SK-N-SH (cell line): ENCODE data around the gene TRIM28. TPM values are rescaled to one million over a fixed set of nuclear protein-coding genes. Genes with fewer than 3 reads are reported as not detected.

ENCODE experiments used
- CTCF ChIA-PET: fragments of 300-600, 350-600 bp; formaldehyde crosslinking; extraction: SDS; loops from one replicate; lab custom pipeline; 2021; lab: Yijun Ruan, JAX
- POLR2A ChIA-PET: fragments of 350-600 bp; sonication (Branson Sonifier 250); formaldehyde crosslinking; extraction: SDS; loops from one replicate; lab custom pipeline; 2020; ENCODE audit warnings: antibody characterized with exemption, inconsistent platforms; lab: Yijun Ruan, JAX
- DNase-seq: peaks from one replicate; pipeline ENCODE4 v3.0.0; 2012
- H2AFZ ChIP-seq: fragments of 200-600 bp; sonication (generic); 2 replicates; pipeline ENCODE4 v1.8.1; 2016; ENCODE audit warnings: antibody characterized with exemption, mild to moderate bottlenecking, low read depth
- H3F3A ChIP-seq: fragments of 200-600 bp; sonication (generic); replicated peaks from 2 replicates; pipeline ENCODE3; 2016; ENCODE audit warnings: antibody characterized with exemption, mild to moderate bottlenecking; ENCODE audit not compliant: insufficient read depth
- H3K27ac ChIP-seq, 2 experiments: fragments of 200-500 bp in 1 of 2; fragments of 200-600 bp in 1 of 2; sonication (Bioruptor generic) in 1 of 2; sonication (generic), shearing (Covaris generic) in 1 of 2; 2 replicates each; pipeline versions ENCODE4 v1.5.1 to v1.6.1; 2014 to 2016; ENCODE audit warnings: low read depth in 2 of 2, inconsistent platforms in 1 of 2, low read length in 1 of 2, mild to moderate bottlenecking in 1 of 2, mixed read lengths in 1 of 2
- H3K27me3 ChIP-seq: fragments of 200-600 bp; sonication (generic), shearing (Covaris generic); 2 replicates; pipeline ENCODE4 v1.6.1; 2016; ENCODE audit warnings: mixed run types; ENCODE audit not compliant: insufficient read depth
- H3K36me3 ChIP-seq, 2 experiments: fragments of 200-500 bp in 1 of 2; fragments of 200-600 bp in 1 of 2; sonication (Bioruptor generic) in 1 of 2; sonication (generic) in 1 of 2; replicated peaks in 1 of 2; 2 replicates each; pipeline versions ENCODE3 to v1.5.1; 2014 to 2016; ENCODE audit warnings: low read length in 1 of 2, mild to moderate bottlenecking in 1 of 2; ENCODE audit not compliant: insufficient read depth in 2 of 2, control insufficient read depth in 1 of 2
- H3K4me1 ChIP-seq, 2 experiments: fragments of 200-500 bp in 1 of 2; fragments of 200-600 bp in 1 of 2; sonication (Bioruptor generic) in 1 of 2; sonication (generic), shearing (Covaris generic) in 1 of 2; 2 replicates each; pipeline versions ENCODE4 v1.5.1 to v1.6.1; 2014 to 2016; ENCODE audit warnings: low read depth in 1 of 2, low read length in 1 of 2, mixed run types in 1 of 2; ENCODE audit not compliant: insufficient read depth in 2 of 2, control insufficient read depth in 1 of 2
- H3K4me2 ChIP-seq: fragments of 200-600 bp; sonication (generic), shearing (Covaris generic); 2 replicates; pipeline ENCODE4 v1.6.1; 2017; ENCODE audit warnings: mixed run types
- H3K4me3 ChIP-seq, 2 experiments: fragments of 200-500 bp in 1 of 2; fragments of 200-600 bp in 1 of 2; sonication (Bioruptor generic) in 1 of 2; sonication (generic), shearing (Covaris generic) in 1 of 2; 2 replicates each; pipeline versions ENCODE4 v1.5.1 to v1.8.1; 2014 to 2016; ENCODE audit warnings: low read depth in 2 of 2, inconsistent platforms in 1 of 2, low read length in 1 of 2, mild to moderate bottlenecking in 1 of 2, mixed read lengths in 1 of 2, moderate library complexity in 1 of 2
- H3K79me2 ChIP-seq: fragments of 200-600 bp; sonication (generic); 2 replicates; pipeline ENCODE4 v1.8.1; 2017; ENCODE audit warnings: mild to moderate bottlenecking; ENCODE audit not compliant: insufficient read depth
- H3K9ac ChIP-seq: fragments of 200-600 bp; sonication (generic); 2 replicates; pipeline ENCODE4 v1.6.1; 2017; ENCODE audit warnings: mixed run types
- H3K9me2 ChIP-seq: fragments of 200-600 bp; sonication (generic); 2 replicates; pipeline ENCODE4 v1.6.1; 2017; ENCODE audit warnings: mixed run types
- H3K9me3 ChIP-seq: fragments of 200-600 bp; sonication (generic); 2 replicates; pipeline ENCODE4 v1.6.1; 2017; ENCODE audit warnings: mixed run types, mild to moderate bottlenecking, moderate library complexity
- H4K20me1 ChIP-seq: fragments of 200-600 bp; sonication (generic); 2 replicates; pipeline ENCODE4 v1.6.1; 2017; ENCODE audit warnings: mild to moderate bottlenecking, mixed run types; ENCODE audit not compliant: insufficient read depth
- FOXM1 ChIP-seq: IDR thresholded peaks from 2 replicates; pipeline ENCODE4 v1.4.0; 2012; ENCODE audit warnings: low read depth, mild to moderate bottlenecking
- GABPA ChIP-seq: IDR thresholded peaks from 2 replicates; pipeline ENCODE4 v1.4.0; 2012; ENCODE audit warnings: low read depth, mild to moderate bottlenecking
- GATA2 ChIP-seq: sonication (generic); formaldehyde crosslinking; IDR thresholded peaks from 2 replicates; pipeline ENCODE4 v1.5.0; 2020; ENCODE audit warnings: mild to moderate bottlenecking, missing genetic modification reagents
- JUND ChIP-seq: IDR thresholded peaks from 2 replicates; pipeline ENCODE4 v1.4.0; 2012
- MAX ChIP-seq: IDR thresholded peaks from 2 replicates; pipeline ENCODE4 v1.4.0; 2012; ENCODE audit warnings: low read depth
- RCOR1 ChIP-seq: fragments of 150-350 bp; IDR thresholded peaks from 2 replicates; pipeline ENCODE4 v1.6.1; 2017; ENCODE audit warnings: antibody characterized with exemption, low read length
- REST ChIP-seq: IDR thresholded peaks from 2 replicates; pipeline ENCODE4 v1.6.1; 2012; ENCODE audit warnings: mild to moderate bottlenecking, low read depth, low read length, moderate library complexity
- SIN3A ChIP-seq: IDR thresholded peaks from 2 replicates; pipeline ENCODE4 v1.6.1; 2012; ENCODE audit warnings: low read depth, mild to moderate bottlenecking, low read length, moderate library complexity, borderline replicate concordance
- TAF1 ChIP-seq: IDR thresholded peaks from 2 replicates; pipeline ENCODE4 v1.6.1; 2012; ENCODE audit warnings: low read depth, mild to moderate bottlenecking, low read length, moderate library complexity, borderline replicate concordance
- TEAD4 ChIP-seq: IDR thresholded peaks from 2 replicates; pipeline ENCODE4 v1.4.0; 2012; ENCODE audit warnings: mild to moderate bottlenecking, borderline replicate concordance; ENCODE audit not compliant: insufficient read depth
- YY1 ChIP-seq: IDR thresholded peaks from 2 replicates; pipeline ENCODE4 v1.4.0; 2012; ENCODE audit warnings: low read depth, mild to moderate bottlenecking
- WGBS: methylation state at CpG from one replicate; pipeline ENCODE4 v1.1.6; 2017; ENCODE audit warnings: low lambda C conversion rate; 5-methylcytosine and 5-hydroxymethylcytosine counted together
- polyA plus RNA-seq, 3 experiments: library from polyadenylated mRNA; depleted of rRNA; stranded (reverse); fragments of >200 nt; gene quantifications; 2 replicates each; pipeline ENCODE4 v1.2.3, GENCODE V29; 2012
- TF ChIP-seq, protein P1 (sequence below): fragments of 200-600 bp; sonication (generic); IDR thresholded peaks from 2 replicates; pipeline ENCODE4 v1.6.1; 2017; ENCODE audit warnings: antibody characterized with exemption, mild to moderate bottlenecking, moderate library complexity

The TRIM28 gene
- polyA plus RNA-seq, 1 of the 3 experiments (the other 2 are of a cell fraction), result 594 TPM

DNA sequence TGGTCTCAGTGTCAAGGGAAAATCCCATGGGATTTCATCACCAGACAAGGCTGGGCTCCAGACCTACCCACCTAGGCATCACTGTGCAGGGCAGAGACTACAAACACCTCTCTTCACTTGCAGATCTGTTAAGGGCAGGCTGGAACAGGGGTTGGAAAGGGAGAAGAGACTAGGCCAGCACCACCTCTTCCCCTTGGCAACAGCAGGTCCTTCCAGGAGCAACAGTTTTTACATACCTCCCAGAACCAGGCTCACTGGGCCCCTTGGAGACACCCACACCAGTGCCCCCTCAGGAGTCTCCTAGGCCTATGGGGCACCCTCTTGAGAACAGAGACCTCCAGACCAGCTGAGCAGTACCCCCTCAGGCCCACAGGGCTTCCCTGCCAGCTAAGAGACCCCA, 17.1 kb downstream of the TRIM28 start (continued):
- TF ChIP-seq GABPA, result no peak
- no peak for TF ChIP-seq SIN3A
- TF ChIP-seq, protein P1, sequence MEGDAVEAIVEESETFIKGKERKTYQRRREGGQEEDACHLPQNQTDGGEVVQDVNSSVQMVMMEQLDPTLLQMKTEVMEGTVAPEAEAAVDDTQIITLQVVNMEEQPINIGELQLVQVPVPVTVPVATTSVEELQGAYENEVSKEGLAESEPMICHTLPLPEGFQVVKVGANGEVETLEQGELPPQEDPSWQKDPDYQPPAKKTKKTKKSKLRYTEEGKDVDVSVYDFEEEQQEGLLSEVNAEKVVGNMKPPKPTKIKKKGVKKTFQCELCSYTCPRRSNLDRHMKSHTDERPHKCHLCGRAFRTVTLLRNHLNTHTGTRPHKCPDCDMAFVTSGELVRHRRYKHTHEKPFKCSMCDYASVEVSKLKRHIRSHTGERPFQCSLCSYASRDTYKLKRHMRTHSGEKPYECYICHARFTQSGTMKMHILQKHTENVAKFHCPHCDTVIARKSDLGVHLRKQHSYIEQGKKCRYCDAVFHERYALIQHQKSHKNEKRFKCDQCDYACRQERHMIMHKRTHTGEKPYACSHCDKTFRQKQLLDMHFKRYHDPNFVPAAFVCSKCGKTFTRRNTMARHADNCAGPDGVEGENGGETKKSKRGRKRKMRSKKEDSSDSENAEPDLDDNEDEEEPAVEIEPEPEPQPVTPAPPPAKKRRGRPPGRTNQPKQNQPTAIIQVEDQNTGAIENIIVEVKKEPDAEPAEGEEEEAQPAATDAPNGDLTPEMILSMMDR, result no peak
- TF ChIP-seq YY1, result no peak

DNA sequence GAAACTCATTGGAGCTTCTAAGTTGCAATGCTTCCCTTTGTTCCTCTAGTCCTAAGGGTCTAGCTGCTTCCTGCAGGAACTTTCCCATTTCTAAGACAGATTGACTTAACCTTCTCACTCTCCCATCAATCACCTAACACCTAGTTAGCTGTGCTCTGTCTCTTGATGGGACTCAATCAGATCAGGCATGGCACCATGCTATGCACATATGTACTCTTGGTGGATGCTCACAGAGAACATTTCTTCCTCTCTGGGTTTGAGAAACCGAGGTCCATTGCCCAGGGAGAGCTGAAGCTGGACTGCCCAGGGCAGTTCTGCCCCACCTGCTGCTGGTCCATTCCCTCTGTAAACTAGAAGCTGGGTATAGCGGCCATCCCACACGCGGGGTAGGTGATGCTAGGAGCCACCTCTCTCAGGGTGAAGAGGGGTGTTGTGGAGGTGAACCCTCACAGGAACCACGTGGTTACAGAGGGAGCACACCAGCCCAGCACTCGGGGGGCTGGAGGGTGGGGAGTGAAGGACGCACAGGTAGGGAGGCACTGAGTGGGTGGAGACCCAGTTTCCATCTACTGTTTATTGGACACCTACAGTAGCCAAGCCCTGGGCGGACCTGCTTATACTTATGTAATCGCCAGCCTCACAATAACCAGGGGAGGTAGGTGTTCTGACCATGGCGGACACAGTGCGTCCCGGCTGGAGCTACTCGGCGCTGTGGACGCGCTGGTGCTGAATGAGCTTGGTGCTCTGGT, 17.7 kb downstream of the TRIM28 start:
- H3K9ac ChIP-seq, result no peak overlapping the region
- no peak overlapping the region for H3K4me2 ChIP-seq
- H2AFZ ChIP-seq, result no peak overlapping the region
- CTCF ChIA-PET, result interaction anchor here (0.7 to 1.5 kb wide), 3 partner anchors 18 to 166 kb away, joined by 3 to 9 read pairs (median 3); partner anchors contain the start of genes RNF225 and ZBTB45
- no peaks in the 10 kb centered on the region for H3K9me3 ChIP-seq
- no peaks in the 10 kb centered on the region for H3K27me3 ChIP-seq
- peaks cover 9% of the 10 kb centered on the region; the same call in 1 of the 2 replicates for H4K20me1 ChIP-seq
- POLR2A ChIA-PET, result interaction anchor here (0.5 to 5.7 kb wide), 7 partner anchors 7 to 171 kb away, joined by 3 to 35 read pairs (median 6); partner anchors contain the start of genes CHMP2A, MZF1, TRIM28 and ZBTB45
- H3K27ac ChIP-seq, result peak overlapping the region in 1 of 2 experiments; percentile 11; a peak in 1 of 4 replicates
- TF ChIP-seq MAX (no peak), TEAD4 (no peak), JUND (no peak), FOXM1 (no peak), REST (no peak), RCOR1 (no peak), GATA2 (CRISPR knock-in tag) (no peak), TAF1 (no peak)
- TF ChIP-seq, protein P1, result no peak
- H3K36me3 ChIP-seq, result peaks cover 5 to 12% of the 10 kb centered on the region in 2 experiments
- no peaks in the 10 kb centered on the region for H3K9me2 ChIP-seq
- peaks cover 21% of the 10 kb centered on the region for H3F3A ChIP-seq
- peaks cover 14 to 51% of the 10 kb centered on the region in 2 experiments; a peak in 3 of 4 replicates for H3K4me1 ChIP-seq
- H3K79me2 ChIP-seq, result peaks cover 21% of the 10 kb centered on the region
- H3K4me3 ChIP-seq, result no peak overlapping the region
- no peak for DNase-seq
- WGBS, result 95% methylated on average over 12 of the region's 16 CpGs
